ENCODE results near the gene TPBGL.

TPBGL gene

GRCh38 chr11:75281469-75282095 lies 41.0 kb downstream of the TPBGL start:
- FAIRE-seq (no peak), DNase-seq (ENCODE audit: insufficient read length, low spot score) (no peak)
- TF ChIP-seq, protein P1, sequence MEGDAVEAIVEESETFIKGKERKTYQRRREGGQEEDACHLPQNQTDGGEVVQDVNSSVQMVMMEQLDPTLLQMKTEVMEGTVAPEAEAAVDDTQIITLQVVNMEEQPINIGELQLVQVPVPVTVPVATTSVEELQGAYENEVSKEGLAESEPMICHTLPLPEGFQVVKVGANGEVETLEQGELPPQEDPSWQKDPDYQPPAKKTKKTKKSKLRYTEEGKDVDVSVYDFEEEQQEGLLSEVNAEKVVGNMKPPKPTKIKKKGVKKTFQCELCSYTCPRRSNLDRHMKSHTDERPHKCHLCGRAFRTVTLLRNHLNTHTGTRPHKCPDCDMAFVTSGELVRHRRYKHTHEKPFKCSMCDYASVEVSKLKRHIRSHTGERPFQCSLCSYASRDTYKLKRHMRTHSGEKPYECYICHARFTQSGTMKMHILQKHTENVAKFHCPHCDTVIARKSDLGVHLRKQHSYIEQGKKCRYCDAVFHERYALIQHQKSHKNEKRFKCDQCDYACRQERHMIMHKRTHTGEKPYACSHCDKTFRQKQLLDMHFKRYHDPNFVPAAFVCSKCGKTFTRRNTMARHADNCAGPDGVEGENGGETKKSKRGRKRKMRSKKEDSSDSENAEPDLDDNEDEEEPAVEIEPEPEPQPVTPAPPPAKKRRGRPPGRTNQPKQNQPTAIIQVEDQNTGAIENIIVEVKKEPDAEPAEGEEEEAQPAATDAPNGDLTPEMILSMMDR (IDR thresholded peaks at IDR 0.05; ENCODE audit: insufficient read depth, missing control alignments), result no peak

- DNase-seq (ENCODE audit: insufficient read length, low spot score) (no peak), FAIRE-seq (no peak)
- TF ChIP-seq, protein P1 (IDR thresholded peaks at IDR 0.05; ENCODE audit: insufficient read depth, missing control alignments), result no peak
Measured at GRCh38 chr11:75283391-75283931, 42.9 kb downstream of the TPBGL start.

DNA sequence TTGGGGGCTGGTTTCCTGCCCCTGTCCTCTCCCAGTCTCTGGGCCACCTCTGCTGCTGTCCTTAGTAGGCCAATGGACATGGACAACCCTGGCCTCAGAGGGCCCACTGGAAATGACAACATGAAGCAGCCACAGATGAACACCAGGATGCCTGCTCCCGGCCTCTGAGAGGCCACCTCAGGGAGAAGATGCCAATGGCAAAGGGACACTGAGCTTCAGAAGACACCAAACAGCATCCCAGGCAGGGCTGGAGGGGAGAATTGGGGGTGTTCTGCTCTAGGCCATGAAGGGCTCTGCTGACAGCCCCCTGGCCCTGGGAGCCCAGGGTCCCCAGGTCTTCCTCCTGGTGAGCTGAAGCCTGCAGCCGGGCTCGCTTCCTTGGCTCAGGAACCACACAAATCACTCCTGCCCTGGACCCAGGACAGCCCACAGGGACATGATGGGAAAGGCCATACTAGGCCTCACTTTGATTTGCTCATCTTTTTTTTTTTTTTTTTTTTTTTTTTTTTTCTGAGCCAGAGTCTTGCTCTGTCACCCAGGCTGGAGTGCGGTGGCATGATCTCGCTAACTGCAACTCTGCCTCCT lies 45.3 kb downstream of the TPBGL start:
- TF ChIP-seq, protein P1 (IDR thresholded peaks at IDR 0.05; ENCODE audit: insufficient read depth, missing control alignments), result no peak
- DNase-seq (ENCODE audit: insufficient read length, low spot score) (no peak), FAIRE-seq (no peak)

DNA sequence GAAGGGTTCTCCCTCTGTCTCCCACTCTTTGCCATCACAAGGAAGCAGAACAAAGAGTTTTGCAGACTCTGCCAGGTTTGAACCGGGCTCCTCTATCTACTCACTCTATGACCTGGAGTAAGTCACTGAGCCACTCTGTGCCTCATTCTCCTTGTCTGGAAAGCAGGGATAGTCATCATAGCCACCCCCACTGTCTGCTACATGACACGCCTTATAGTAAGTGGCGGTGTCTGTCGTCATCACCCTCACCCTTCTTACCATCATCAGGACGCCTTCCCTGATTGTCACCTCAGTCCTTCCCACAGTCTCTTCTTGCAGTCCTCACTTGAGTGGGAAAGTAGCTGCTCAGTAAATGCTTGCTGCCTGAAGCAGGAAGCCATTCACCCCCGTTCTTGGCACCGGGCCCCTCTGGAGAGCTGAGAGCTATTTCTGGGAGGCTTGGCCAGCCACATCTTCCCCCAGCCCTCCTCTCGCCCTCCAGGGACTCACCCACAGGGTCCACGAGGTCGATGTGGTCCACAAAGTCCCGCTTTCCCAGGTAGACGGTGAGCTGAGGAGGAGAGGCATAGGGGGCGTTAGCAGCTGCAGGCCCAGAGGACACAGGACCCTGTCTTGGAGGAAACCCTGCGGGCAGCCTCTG lies 46.4 kb downstream of the TPBGL start:
- FAIRE-seq (no peak), DNase-seq (ENCODE audit: insufficient read length, low spot score) (no peak)
- TF ChIP-seq, protein P1 (IDR thresholded peaks at IDR 0.05; ENCODE audit: insufficient read depth, missing control alignments), result no peak

- no peak for FAIRE-seq
- DNase-seq (ENCODE audit: insufficient read length, low spot score), result no peak
- TF ChIP-seq, protein P1 (IDR thresholded peaks at IDR 0.05; ENCODE audit: insufficient read depth, missing control alignments), result no peak
Measured at GRCh38 chr11:75287579-75287978, 47.0 kb downstream of the TPBGL start.

DNA sequence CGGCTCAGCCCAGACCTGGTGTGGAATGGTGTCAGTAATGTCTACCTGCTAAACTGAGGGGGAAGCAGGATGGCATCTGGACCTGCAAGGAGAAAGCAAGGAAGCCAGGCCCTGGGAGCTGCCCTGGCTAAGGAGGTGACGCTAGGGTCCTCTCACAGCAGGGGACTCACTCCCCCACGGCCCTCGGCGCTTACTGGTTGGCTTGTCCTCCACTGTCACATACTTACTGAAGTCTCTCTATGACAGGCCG lies 48.9 kb downstream of the TPBGL start:
- FAIRE-seq (no peak), DNase-seq (ENCODE audit: insufficient read length, low spot score) (no peak)
- TF ChIP-seq, protein P1 (IDR thresholded peaks at IDR 0.05; ENCODE audit: insufficient read depth, missing control alignments), result no peak

DNA sequence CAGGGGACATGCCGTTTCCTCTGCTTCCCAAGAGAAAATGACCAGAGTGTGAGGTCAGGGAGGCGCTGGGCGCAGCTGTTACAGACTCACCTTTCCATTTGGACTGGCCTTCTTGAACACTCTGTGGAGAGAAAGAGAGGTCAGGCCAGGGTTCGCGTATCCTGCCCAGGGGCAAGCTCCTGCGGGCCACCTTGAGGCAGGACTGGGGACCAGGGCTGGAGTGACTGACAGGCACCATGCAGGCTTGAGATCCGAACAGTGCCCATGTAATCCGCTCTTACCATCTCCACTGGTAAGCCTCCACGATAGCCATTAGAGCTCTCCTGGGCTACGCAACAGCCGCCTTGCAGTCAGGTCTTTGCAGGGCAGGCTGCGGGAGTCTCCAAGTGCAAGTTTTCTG lies 49.3 kb downstream of the TPBGL start:
- TF ChIP-seq, protein P1 (IDR thresholded peaks at IDR 0.05; ENCODE audit: insufficient read depth, missing control alignments), result no peak
- DNase-seq (ENCODE audit: insufficient read length, low spot score), result no peak
- no peak for FAIRE-seq

Measured in D721Med (cell line).